ENCODE results near the gene SMC2.

DNA sequence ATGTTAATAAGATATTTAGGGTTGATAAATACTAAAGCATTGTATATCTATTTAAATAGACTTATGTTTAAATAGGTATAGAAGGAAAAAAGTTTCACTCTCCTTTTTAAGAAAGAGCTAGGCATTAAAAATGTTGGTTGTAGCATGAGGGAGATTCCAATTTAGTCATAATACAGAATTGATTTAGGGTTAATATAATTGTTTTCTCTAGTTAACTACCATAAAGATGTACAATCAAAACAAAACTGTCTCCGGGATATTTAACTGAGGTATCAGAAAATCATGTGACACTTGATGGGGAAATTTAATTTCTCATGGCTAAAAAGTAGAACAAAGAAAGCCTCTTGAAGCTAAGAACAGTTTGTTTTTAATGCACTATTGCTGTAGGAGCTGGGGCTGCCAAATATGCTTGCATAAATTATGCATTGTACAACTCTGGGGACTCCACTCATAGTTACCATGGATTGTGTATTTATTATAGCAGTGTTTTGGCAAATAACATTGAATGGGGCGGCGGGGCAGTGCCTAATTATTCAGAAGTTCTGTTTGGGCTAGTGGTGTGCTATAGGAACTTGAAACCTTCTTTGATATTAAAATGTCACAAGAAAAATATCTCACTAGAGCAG is 44.2 kb downstream of the SMC2 start:
- TF ChIP-seq, protein P1, sequence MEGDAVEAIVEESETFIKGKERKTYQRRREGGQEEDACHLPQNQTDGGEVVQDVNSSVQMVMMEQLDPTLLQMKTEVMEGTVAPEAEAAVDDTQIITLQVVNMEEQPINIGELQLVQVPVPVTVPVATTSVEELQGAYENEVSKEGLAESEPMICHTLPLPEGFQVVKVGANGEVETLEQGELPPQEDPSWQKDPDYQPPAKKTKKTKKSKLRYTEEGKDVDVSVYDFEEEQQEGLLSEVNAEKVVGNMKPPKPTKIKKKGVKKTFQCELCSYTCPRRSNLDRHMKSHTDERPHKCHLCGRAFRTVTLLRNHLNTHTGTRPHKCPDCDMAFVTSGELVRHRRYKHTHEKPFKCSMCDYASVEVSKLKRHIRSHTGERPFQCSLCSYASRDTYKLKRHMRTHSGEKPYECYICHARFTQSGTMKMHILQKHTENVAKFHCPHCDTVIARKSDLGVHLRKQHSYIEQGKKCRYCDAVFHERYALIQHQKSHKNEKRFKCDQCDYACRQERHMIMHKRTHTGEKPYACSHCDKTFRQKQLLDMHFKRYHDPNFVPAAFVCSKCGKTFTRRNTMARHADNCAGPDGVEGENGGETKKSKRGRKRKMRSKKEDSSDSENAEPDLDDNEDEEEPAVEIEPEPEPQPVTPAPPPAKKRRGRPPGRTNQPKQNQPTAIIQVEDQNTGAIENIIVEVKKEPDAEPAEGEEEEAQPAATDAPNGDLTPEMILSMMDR (IDR thresholded peaks at IDR 0.05) = no peak
- TF ChIP-seq POLR2A (IDR thresholded peaks at IDR 0.05) = no peak
